HepG2 (cell line): ENCODE measurements around the gene SLC12A1. TPM values are rescaled to one million over a fixed set of nuclear protein-coding genes. Genes with fewer than 3 reads are reported as not detected.

ENCODE experiments used
- ATAC-seq: fragments of 200-7000 bp; cut with Tn5 transposase; 3 replicates; pipeline ENCODE4 v1.9.1; 2020; ENCODE audit warnings: mild to moderate bottlenecking, moderate library complexity
- BruUV-seq: library from RNA; stranded (reverse); fragments of 400-500 nt; replicated peaks from 2 replicates; lab custom pipeline; 2021; lab: Mats Ljungman, UMichigan
- CTCF ChIA-PET: fragments of 300-600 bp; formaldehyde crosslinking; extraction: SDS; loops from one replicate; lab custom pipeline; 2021; ENCODE audit warnings: low total read pairs, inconsistent platforms, low intra/inter-chr PET ratio; lab: Yijun Ruan, JAX
- POLR2A ChIA-PET: fragments of 350-600 bp; sonication (Branson Sonifier 250); formaldehyde crosslinking; loops from one replicate; lab custom pipeline; 2020; ENCODE audit warnings: antibody characterized with exemption, inconsistent platforms; lab: Yijun Ruan, JAX
- DNase-seq: peaks from one replicate; pipeline ENCODE4 v3.0.0-alpha.2; 2015; ENCODE audit warnings: low spot score
- FAIRE-seq: peaks from 3 replicates; lab custom pipeline; 2011; peaks lifted over from hg19 to GRCh38; lab: Jason Lieb, UNC
- H2AFZ ChIP-seq: one replicate; pipeline ENCODE4 v1.6.1; 2011; ENCODE audit warnings: low read length, inconsistent platforms
- H3K27ac ChIP-seq: fragments of 300-600 bp; 3 replicates; pipeline ENCODE4 v1.8.0; 2011; ENCODE audit warnings: mixed run types, mild to moderate bottlenecking, mixed read lengths, low read length, inconsistent platforms; ENCODE audit not compliant: insufficient read depth; ENCODE audit errors: extremely low read length
- H3K27me3 ChIP-seq, 2 experiments: fragments of 200-600 bp in 1 of 2; 2 replicates in 1 of 2; 3 replicates in 1 of 2; pipeline versions ENCODE4 v1.6.0 to v1.8.0; 2011; ENCODE audit warnings: low read length in 2 of 2, mild to moderate bottlenecking in 2 of 2, moderate library complexity in 2 of 2, inconsistent platforms in 1 of 2; ENCODE audit not compliant: insufficient read depth in 2 of 2, control insufficient read depth in 1 of 2
- H3K36me3 ChIP-seq, 2 experiments: fragments of 200-600 bp in 1 of 2; replicated peaks in 1 of 2; 2 replicates in 1 of 2; 3 replicates in 1 of 2; pipeline versions ENCODE4 v1.5.1 to v1.8.0; 2011; ENCODE audit warnings: low read length in 2 of 2, inconsistent platforms in 1 of 2; ENCODE audit not compliant: insufficient read depth in 2 of 2, control insufficient read depth in 1 of 2
- H3K4me1 ChIP-seq: 2 replicates; pipeline ENCODE4 v1.5.1; 2012; ENCODE audit warnings: low read length, inconsistent platforms; ENCODE audit not compliant: insufficient read depth
- H3K4me2 ChIP-seq: 2 replicates; pipeline ENCODE4 v1.6.0; 2011; ENCODE audit warnings: low read depth, low read length, inconsistent platforms
- H3K4me3 ChIP-seq, 3 experiments: fragments of 200-600 bp in 1 of 3; sonication (generic), shearing (Covaris generic) in 1 of 3; replicated peaks in 1 of 3; 2 replicates each; pipeline ENCODE4 v1.5.1; 2011 to 2016; ENCODE audit warnings: low read length in 3 of 3, inconsistent platforms in 2 of 3, low read depth in 2 of 3, mild to moderate bottlenecking in 2 of 3, control low read depth in 1 of 3, mixed read lengths in 1 of 3; ENCODE audit not compliant: insufficient read depth in 1 of 3
- H3K79me2 ChIP-seq: one replicate; pipeline ENCODE4 v1.6.1; 2011; ENCODE audit warnings: low read length, inconsistent platforms; ENCODE audit not compliant: insufficient read depth
- H3K9ac ChIP-seq: 2 replicates; pipeline ENCODE4 v1.6.0; 2011; ENCODE audit warnings: mild to moderate bottlenecking, low read depth, low read length, inconsistent platforms; ENCODE audit not compliant: insufficient read depth
- H3K9me3 ChIP-seq: 2 replicates; pipeline ENCODE4 v1.5.1; 2012; ENCODE audit warnings: mild to moderate bottlenecking, low read length
- H4K20me1 ChIP-seq: 2 replicates; pipeline ENCODE4 v1.6.0; 2011; ENCODE audit warnings: inconsistent platforms, mild to moderate bottlenecking, low read length, moderate library complexity; ENCODE audit not compliant: insufficient read depth
- FOSL1 ChIP-seq: sonication (generic); formaldehyde crosslinking; IDR thresholded peaks from 2 replicates; pipeline ENCODE4 v1.9.0; 2021; ENCODE audit warnings: missing genetic modification reagents, borderline replicate concordance
- ZBTB20 ChIP-seq: sonication (generic); formaldehyde crosslinking; IDR thresholded peaks from 2 replicates; pipeline ENCODE4 v1.8.1; 2023; ENCODE audit warnings: missing genetic modification reagents, low read depth, mild to moderate bottlenecking, borderline replicate concordance
- ZNF17 ChIP-seq: sonication (generic); formaldehyde crosslinking; IDR thresholded peaks from 2 replicates; pipeline ENCODE4 v1.5.0; 2020; ENCODE audit warnings: mild to moderate bottlenecking, missing genetic modification reagents
- ZNF652 ChIP-seq: IDR thresholded peaks from 2 replicates; pipeline ENCODE4 v1.6.1; 2016; ENCODE audit warnings: low read depth, borderline replicate concordance
- WGBS: methylation state at CpG from one replicate; pipeline ENCODE4 v1.1.6; 2017; ENCODE audit warnings: low lambda C conversion rate; 5-methylcytosine and 5-hydroxymethylcytosine counted together
- in situ Hi-C: cut with HindIII; loops from 2 replicates; pipeline ENCODE4 v1.10.0; 2017; ENCODE audit warnings: low pct_unique_long_range_greater_than_20kb; ENCODE audit not compliant: extremely low pct_ligation_motif_present
- intact Hi-C: fragments of 100-400 bp; cut with micrococcal nuclease; formaldehyde crosslinking; loops from one replicate; pipeline ENCODE4 v1.10.0; 2022; ENCODE audit not compliant: unreplicated experiment
- polyA plus RNA-seq, 8 experiments: library from polyadenylated mRNA; depleted of rRNA in 3 of 8; stranded (reverse) in 7 of 8; unstranded in 1 of 8; fragments of >200 nt; fragmentation: Illumina TruSeq in 4 of 8; extraction: Trizol in 4 of 8; gene quantifications; 2 replicates each; pipeline versions ENCODE4 v1.2.1 to v1.2.3, GENCODE V29; 2011 to 2016; ENCODE audit warnings: low read depth in 4 of 8, missing spikeins in 1 of 8, mixed read lengths in 1 of 8; ENCODE audit not compliant: insufficient read depth in 1 of 8
- total RNA-seq, 5 experiments: library from RNA; depleted of rRNA; stranded (reverse); fragments of >200 nt; fragmentation: Illumina TruSeq; extraction: Trizol; gene quantifications; 2 replicates each; pipeline ENCODE4 v1.2.3, GENCODE V29; 2016; ENCODE audit warnings: low read depth in 1 of 5
- TF ChIP-seq, protein P1 (sequence below): sonication (generic); formaldehyde crosslinking; IDR thresholded peaks from 2 replicates; pipeline ENCODE4 v1.4.0; 2020; ENCODE audit warnings: mild to moderate bottlenecking, missing genetic modification reagents

Gene SLC12A1
- total and polyA plus RNA-seq, 2 of the 13 experiments (the other 11 are each of a cell fraction or from before 2014, with no cell fraction given) = not detected

DNA sequence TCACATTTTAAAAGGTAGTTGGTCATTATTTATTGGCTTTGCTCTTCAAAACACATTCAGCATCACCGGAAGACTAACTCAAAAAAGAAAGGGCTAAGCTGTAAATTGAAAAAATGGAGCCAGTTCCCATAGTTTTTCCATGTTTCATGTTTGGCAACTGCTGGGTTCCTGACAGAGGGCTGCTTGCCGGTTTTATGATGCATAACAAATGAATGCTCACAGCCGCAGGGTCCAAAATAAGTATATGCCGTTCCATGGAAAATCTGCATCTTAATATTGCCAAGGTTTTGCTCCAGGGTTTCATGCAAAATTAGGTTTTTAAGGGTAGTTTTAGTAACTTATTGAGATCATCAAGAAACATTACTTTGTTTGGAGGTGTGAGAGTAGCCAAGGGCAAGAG is 15.8 kb downstream of the SLC12A1 start:
- in situ Hi-C loops = no loop called here
- POLR2A ChIA-PET = no interaction called here

DNA sequence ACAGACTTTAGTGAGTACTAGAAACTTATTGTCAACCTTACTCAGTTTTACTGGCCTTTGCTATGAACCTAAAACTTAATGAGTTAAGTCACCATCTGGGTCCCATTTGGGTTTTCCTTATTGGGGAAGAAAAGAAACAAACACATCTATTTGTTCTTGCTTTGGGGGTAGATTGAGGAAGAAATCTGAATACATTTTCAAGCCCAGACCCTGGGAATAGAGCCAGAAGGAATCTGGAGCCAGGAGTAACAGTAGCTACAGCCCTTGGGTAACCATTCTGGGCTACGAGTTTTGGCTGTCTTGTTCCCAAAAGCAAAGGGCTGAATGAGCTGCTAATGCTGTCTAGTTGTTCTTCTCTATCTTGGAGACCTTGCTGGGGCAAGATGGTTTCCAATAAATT is 16.5 kb downstream of the SLC12A1 start:
- in situ Hi-C loops = no loop called here
- Histone ChIP-seq H2AFZ (no peak overlapping the region), H3K27ac (no peak overlapping the region), H3K36me3 (no peaks in the 10 kb centered on the region), H3K4me3 (no peak overlapping the region), H3K4me2 (no peak overlapping the region), H3K27me3 (no peaks in the 10 kb centered on the region), H3K9ac (no peak overlapping the region), H4K20me1 (no peaks in the 10 kb centered on the region), H3K4me1 (no peaks in the 10 kb centered on the region), H3K9me3 (no peaks in the 10 kb centered on the region), H3K79me2 (no peaks in the 10 kb centered on the region)
- ChIA-PET POLR2A (no interaction called here), CTCF (no interaction called here)
- no TSS peak for BruUV-seq
- TF ChIP-seq FOSL1 (CRISPR knock-in tag) (no peak), ZNF652 (CRISPR knock-in tag) (no peak), ZBTB20 (CRISPR knock-in tag) (no peak)
- TF ChIP-seq, protein P1, sequence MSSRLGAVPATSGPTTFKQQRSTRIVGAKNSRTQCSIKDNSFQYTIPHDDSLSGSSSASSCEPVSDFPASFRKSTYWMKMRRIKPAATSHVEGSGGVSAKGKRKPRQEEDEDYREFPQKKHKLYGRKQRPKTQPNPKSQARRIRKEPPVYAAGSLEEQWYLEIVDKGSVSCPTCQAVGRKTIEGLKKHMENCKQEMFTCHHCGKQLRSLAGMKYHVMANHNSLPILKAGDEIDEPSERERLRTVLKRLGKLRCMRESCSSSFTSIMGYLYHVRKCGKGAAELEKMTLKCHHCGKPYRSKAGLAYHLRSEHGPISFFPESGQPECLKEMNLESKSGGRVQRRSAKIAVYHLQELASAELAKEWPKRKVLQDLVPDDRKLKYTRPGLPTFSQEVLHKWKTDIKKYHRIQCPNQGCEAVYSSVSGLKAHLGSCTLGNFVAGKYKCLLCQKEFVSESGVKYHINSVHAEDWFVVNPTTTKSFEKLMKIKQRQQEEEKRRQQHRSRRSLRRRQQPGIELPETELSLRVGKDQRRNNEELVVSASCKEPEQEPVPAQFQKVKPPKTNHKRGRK (CRISPR knock-in tag) = no peak
- intact Hi-C loops = no loop called here
- DNase-seq = no peak
- FAIRE-seq = no peak
- 0% methylated on average over 1 of the region's 1 CpG for WGBS
- no peak for ATAC-seq

More for the DNA sequence above, 15.8 kb downstream of the SLC12A1 start:
- CTCF ChIA-PET = no interaction called here
- DNase-seq (no peak), ATAC-seq (no peak), FAIRE-seq (no peak)
- WGBS = 49% methylated on average over 4 of the region's 4 CpGs
- H3K36me3 ChIP-seq = no peaks in the 10 kb centered on the region
- no peak for TF ChIP-seq ZNF17
- no peak overlapping the region for H2AFZ ChIP-seq
- intact Hi-C loops = no loop called here
- H3K79me2 ChIP-seq = no peaks in the 10 kb centered on the region
- no peak overlapping the region for H3K27ac ChIP-seq
- H3K4me2 ChIP-seq = no peak overlapping the region
- no peaks in the 10 kb centered on the region for H3K9me3 ChIP-seq
- H4K20me1 ChIP-seq = no peaks in the 10 kb centered on the region
- H3K4me3 ChIP-seq = no peak overlapping the region
- BruUV-seq = no TSS peak
- H3K4me1 ChIP-seq = no peaks in the 10 kb centered on the region
- no peaks in the 10 kb centered on the region for H3K27me3 ChIP-seq
- H3K9ac ChIP-seq = no peak overlapping the region
